ENCODE measurements around the gene PLEKHG4B. TPM values are rescaled to one million over a fixed set of nuclear protein-coding genes. Genes with fewer than 3 reads are reported as not detected.

Gene PLEKHG4B
- total and polyA plus RNA-seq, 2 of the 8 experiments (the other 6 are each of a cell fraction or from before 2014, with no cell fraction given): 31.1 to 43.6 TPM

GRCh38 chr5:105504-106070 is 13.6 kb downstream of the PLEKHG4B start (continued):
- TF ChIP-seq SIN3A (conservative IDR thresholded peaks at IDR 0.05 in 1 of 2, IDR thresholded peaks at IDR 0.05 in 1 of 2; ENCODE audit: low read depth in 1 of 2, low read length in 2 of 2): no peak
